ENCODE measurements around the gene IMMP2L. TPM values are rescaled to one million over a fixed set of nuclear protein-coding genes. Genes with fewer than 3 reads are reported as not detected.

Gene IMMP2L
- total and polyA plus RNA-seq, 4 donors, result 9.2 to 34.7 (median 11.1) TPM

- no peak overlapping the region for H3K9ac ChIP-seq (ENCODE audit: insufficient read depth in 1 of 2, low read length in 2 of 2)
- H3K4me3 ChIP-seq, result no peak overlapping the region
- DNase-seq, result no peak
- no peak for ATAC-seq (ENCODE audit: insufficient read depth, low FRiP score)
- no peaks in the 10 kb centered on the region for H3K27me3 ChIP-seq (ENCODE audit: control insufficient read depth in 3 of 3, insufficient read depth in 3 of 3, low read length in 2 of 3)
- H3K36me3 ChIP-seq (ENCODE audit: control insufficient read depth in 4 of 4, insufficient read depth in 4 of 4, low read length in 4 of 4), result no peaks in the 10 kb centered on the region
- H3K27ac ChIP-seq (ENCODE audit: low read depth in 1 of 2, low read length in 1 of 2), result no peak overlapping the region
- no peak for TF ChIP-seq CTCF (IDR thresholded peaks at IDR 0.05; ENCODE audit: control extremely low read depth, extremely low read depth)
- no peaks in the 10 kb centered on the region for H3K4me1 ChIP-seq (ENCODE audit: control insufficient read depth in 5 of 5, insufficient read depth in 5 of 5, low read length in 5 of 5)
- no peaks in the 10 kb centered on the region for H3K9me3 ChIP-seq (ENCODE audit: control insufficient read depth in 4 of 4, insufficient read depth in 3 of 4, low read length in 3 of 4)
Measured at GRCh38 chr7:110693344-110693743, 868.9 kb downstream of the IMMP2L start.

DNA sequence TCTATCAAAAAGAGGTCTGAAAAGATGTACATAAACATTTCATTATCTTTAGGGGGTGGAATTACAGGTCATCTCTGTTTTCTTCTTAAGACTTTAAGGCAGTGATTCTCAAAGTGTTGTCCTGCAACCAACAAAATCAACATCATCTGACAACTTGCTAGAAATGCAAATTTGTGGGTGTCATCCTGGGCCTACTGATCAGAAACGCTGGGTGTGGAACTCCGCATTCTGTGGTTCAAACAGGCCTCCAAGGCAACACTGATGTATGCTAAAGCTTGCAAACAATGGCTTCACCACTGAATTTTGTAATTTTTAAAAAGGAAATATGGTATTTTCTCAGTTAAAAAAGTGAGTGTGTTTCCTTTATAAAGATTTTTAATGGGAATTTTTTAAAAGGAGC is 873.4 kb downstream of the IMMP2L start:
- ATAC-seq (ENCODE audit: insufficient read depth, low FRiP score), result no peak
- WGBS, 2 donors, result 84 to 90% methylated on average over 2 of the region's 2 CpGs
- no peak for DNase-seq

DNA sequence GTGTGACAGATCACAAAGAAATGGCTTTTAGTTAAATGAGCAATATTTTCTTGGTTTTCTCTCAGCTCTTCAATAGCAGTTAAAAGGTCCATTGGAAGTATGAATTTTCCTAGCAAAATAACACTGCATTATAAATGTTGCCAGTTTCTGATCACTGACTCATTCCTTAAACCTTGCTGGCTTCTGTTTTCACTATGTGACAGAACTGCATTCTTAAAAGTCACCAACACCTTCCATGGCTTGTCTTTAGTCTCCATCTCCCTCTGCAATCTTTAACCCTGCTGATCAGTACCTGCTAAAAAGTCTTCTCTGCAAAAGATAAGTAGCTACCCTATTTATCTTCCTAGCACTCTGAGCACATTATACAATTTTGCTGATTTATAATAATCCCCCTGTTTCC is 876.4 kb downstream of the IMMP2L start:
- Histone ChIP-seq H3K9me3 (ENCODE audit: control insufficient read depth in 4 of 4, insufficient read depth in 3 of 4, low read length in 3 of 4) (peaks cover 0 to 3% (median 0%) of the 10 kb centered on the region in 4 donors), H3K4me1 (ENCODE audit: control insufficient read depth in 5 of 5, insufficient read depth in 5 of 5, low read length in 5 of 5) (no peaks in the 10 kb centered on the region), H3K27me3 (ENCODE audit: control insufficient read depth in 3 of 3, insufficient read depth in 3 of 3, low read length in 2 of 3) (no peaks in the 10 kb centered on the region), H3K27ac (ENCODE audit: low read depth in 1 of 2, low read length in 1 of 2) (no peak overlapping the region), H3K36me3 (ENCODE audit: control insufficient read depth in 4 of 4, insufficient read depth in 4 of 4, low read length in 4 of 4) (peaks cover 0 to 2% (median 0%) of the 10 kb centered on the region in 4 donors), H3K4me3 (no peak overlapping the region), H3K9ac (ENCODE audit: insufficient read depth in 1 of 2, low read length in 2 of 2) (no peak overlapping the region)
- DNase-seq, result no peak
- TF ChIP-seq CTCF (IDR thresholded peaks at IDR 0.05; ENCODE audit: control extremely low read depth, extremely low read depth), result no peak
- ATAC-seq (ENCODE audit: insufficient read depth, low FRiP score), result no peak

More for the DNA sequence above, 873.4 kb downstream of the IMMP2L start:
- no peaks in the 10 kb centered on the region for H3K4me1 ChIP-seq (ENCODE audit: control insufficient read depth in 5 of 5, insufficient read depth in 5 of 5, low read length in 5 of 5)
- H3K9me3 ChIP-seq (ENCODE audit: control insufficient read depth in 4 of 4, insufficient read depth in 3 of 4, low read length in 3 of 4), result peaks cover 0 to 3% (median 0%) of the 10 kb centered on the region in 4 donors
- H3K4me3 ChIP-seq, result no peak overlapping the region
- H3K9ac ChIP-seq (ENCODE audit: insufficient read depth in 1 of 2, low read length in 2 of 2), result no peak overlapping the region
- no peak overlapping the region for H3K27ac ChIP-seq (ENCODE audit: low read depth in 1 of 2, low read length in 1 of 2)
- H3K36me3 ChIP-seq (ENCODE audit: control insufficient read depth in 4 of 4, insufficient read depth in 4 of 4, low read length in 4 of 4), result peaks cover 0 to 2% (median 0%) of the 10 kb centered on the region in 4 donors
- no peaks in the 10 kb centered on the region for H3K27me3 ChIP-seq (ENCODE audit: control insufficient read depth in 3 of 3, insufficient read depth in 3 of 3, low read length in 2 of 3)
- no peak for TF ChIP-seq CTCF (IDR thresholded peaks at IDR 0.05; ENCODE audit: control extremely low read depth, extremely low read depth)

- ATAC-seq (ENCODE audit: insufficient read depth, low FRiP score) (no peak), DNase-seq (no peak)
- peaks cover 0 to 2% (median 0%) of the 10 kb centered on the region in 4 donors for H3K36me3 ChIP-seq (ENCODE audit: control insufficient read depth in 4 of 4, insufficient read depth in 4 of 4, low read length in 4 of 4)
- H3K27ac ChIP-seq (ENCODE audit: low read depth in 1 of 2, low read length in 1 of 2), result no peak overlapping the region
- H3K9ac ChIP-seq (ENCODE audit: insufficient read depth in 1 of 2, low read length in 2 of 2), result no peak overlapping the region
- TF ChIP-seq CTCF (IDR thresholded peaks at IDR 0.05; ENCODE audit: control extremely low read depth, extremely low read depth), result no peak
- no peaks in the 10 kb centered on the region for H3K9me3 ChIP-seq (ENCODE audit: control insufficient read depth in 4 of 4, insufficient read depth in 3 of 4, low read length in 3 of 4)
- no peaks in the 10 kb centered on the region for H3K4me1 ChIP-seq (ENCODE audit: control insufficient read depth in 5 of 5, insufficient read depth in 5 of 5, low read length in 5 of 5)
- H3K4me3 ChIP-seq, result no peak overlapping the region
- H3K27me3 ChIP-seq (ENCODE audit: control insufficient read depth in 3 of 3, insufficient read depth in 3 of 3, low read length in 2 of 3), result no peaks in the 10 kb centered on the region
- 35 to 69% methylated on average over 1 of the region's 1 CpG for WGBS, 2 donors
Measured at GRCh38 chr7:110681941-110682340, 880.4 kb downstream of the IMMP2L start.

All from lung (tissue), 12 donors.